Prostate gland (tissue), 2 donors: ENCODE measurements around the gene ASB11. TPM values are rescaled to one million over a fixed set of nuclear protein-coding genes. Genes with fewer than 3 reads are reported as not detected.

Experiments
- DNase-seq: peaks from one replicate; pipeline ENCODE4 v3.0.0-alpha.2; 2019; ENCODE audit warnings: low spot score
- H3K27ac ChIP-seq, 2 donors: fragments of 200-600 bp; sonication (generic); 2 replicates each; pipeline ENCODE4 v1.5.1; 2017 to 2019
- H3K27me3 ChIP-seq: fragments of 200-600 bp; sonication (generic); replicated peaks from 2 replicates; pipeline ENCODE4 v1.5.1; 2019; ENCODE audit not compliant: insufficient read depth
- H3K36me3 ChIP-seq, 2 donors: fragments of 200-600 bp; sonication (generic); 1 replicate in 1 of 2; 2 replicates in 1 of 2; pipeline versions ENCODE4 v1.5.1 to v1.8.1; 2017 to 2019
- H3K4me1 ChIP-seq: fragments of 200-600 bp; sonication (generic); replicated peaks from 2 replicates; pipeline ENCODE4 v1.5.1; 2019
- H3K4me3 ChIP-seq, 2 donors: fragments of 200-600 bp; sonication (generic); 2 replicates each; pipeline ENCODE4 v1.5.1; 2017 to 2019
- H3K9me3 ChIP-seq: fragments of 200-600 bp; sonication (generic); 2 replicates; pipeline ENCODE4 v1.5.1; 2017
- CTCF ChIP-seq, 4 experiments: fragments of 200-600 bp in 2 of 4; fragments of 450-650 bp in 2 of 4; sonication (generic) in 2 of 4; IDR thresholded peaks; 1 replicate in 3 of 4; 2 replicates in 1 of 4; pipeline ENCODE4 v1.5.1; 2016 to 2019; ENCODE audit warnings: antibody characterized with exemption in 4 of 4, mild to moderate bottlenecking in 2 of 4, moderate library complexity in 2 of 4
- POLR2A ChIP-seq: fragments of 450-650 bp; IDR thresholded peaks from one replicate; pipeline ENCODE4 v1.6.1; 2016; ENCODE audit warnings: antibody characterized with exemption, mild to moderate bottlenecking
- POLR2AphosphoS5 ChIP-seq: sonication (generic); formaldehyde crosslinking; IDR thresholded peaks from one replicate; pipeline ENCODE4 v1.6.1; 2017; ENCODE audit warnings: antibody characterized with exemption
- whole genome bisulfite sequencing: methylation state at CpG from one replicate; pipeline ENCODE4 v1.1.5; 2018; 5-methylcytosine and 5-hydroxymethylcytosine counted together
- intact Hi-C: fragments of 100-400 bp; cut with DNase I; formaldehyde crosslinking; loops from one replicate; pipeline ENCODE4 v1.14.2; 2022
- total RNA-seq, 2 donors: library from RNA; depleted of rRNA; stranded (reverse); fragments of >200 nt; gene quantifications; one replicate each; pipeline ENCODE4 v1.1.0, GENCODE V29; 2016

Gene ASB11
- total RNA-seq, 2 donors from 2014 or later = 0.46 TPM; not detected in 1

GRCh38 chrX:15322472-15322871 lies 7.0 kb upstream of the ASB11 start:
- no peaks in the 10 kb centered on the region for H3K36me3 ChIP-seq
- TF ChIP-seq POLR2A = no peak
- TF ChIP-seq POLR2AphosphoS5 = no peak
- TF ChIP-seq CTCF (IDR thresholded peaks at IDR 0.05) = no peak
- H3K9me3 ChIP-seq = no peaks in the 10 kb centered on the region
- intact Hi-C loops = no loop called here
- H3K4me3 ChIP-seq = no peak overlapping the region
- H3K27me3 ChIP-seq = no peaks in the 10 kb centered on the region
- no peaks in the 10 kb centered on the region for H3K4me1 ChIP-seq
- no peak for DNase-seq
- 87% methylated on average over 5 of the region's 5 CpGs for WGBS
- no peak overlapping the region for H3K27ac ChIP-seq

- H3K36me3 ChIP-seq = no peaks in the 10 kb centered on the region
- H3K9me3 ChIP-seq = no peaks in the 10 kb centered on the region
- TF ChIP-seq POLR2A (no peak), CTCF (IDR thresholded peaks at IDR 0.05) (no peak), POLR2AphosphoS5 (no peak)
- WGBS = 80% methylated on average over 2 of the region's 3 CpGs
- DNase-seq = no peak
- H3K4me3 ChIP-seq = no peak overlapping the region
- H3K4me1 ChIP-seq = no peaks in the 10 kb centered on the region
- intact Hi-C loops = no loop called here
- no peaks in the 10 kb centered on the region for H3K27me3 ChIP-seq
- no peak overlapping the region for H3K27ac ChIP-seq
Observed at GRCh38 chrX:15322072-15322471, 6.6 kb upstream of the ASB11 start.

GRCh38 chrX:15321447-15321846 lies 6.0 kb upstream of the ASB11 start:
- Histone ChIP-seq H3K36me3 (no peaks in the 10 kb centered on the region), H3K9me3 (no peaks in the 10 kb centered on the region), H3K4me1 (no peaks in the 10 kb centered on the region), H3K4me3 (no peak overlapping the region), H3K27ac (no peak overlapping the region), H3K27me3 (no peaks in the 10 kb centered on the region)
- TF ChIP-seq POLR2AphosphoS5 = no peak
- TF ChIP-seq CTCF (IDR thresholded peaks at IDR 0.05) = no peak
- TF ChIP-seq POLR2A = no peak
- intact Hi-C loops = no loop called here
- 88% methylated on average over 4 of the region's 4 CpGs for WGBS
- no peak for DNase-seq

- Histone ChIP-seq H3K4me3 (no peak overlapping the region), H3K27me3 (no peaks in the 10 kb centered on the region), H3K36me3 (no peaks in the 10 kb centered on the region), H3K27ac (no peak overlapping the region), H3K4me1 (no peaks in the 10 kb centered on the region), H3K9me3 (no peaks in the 10 kb centered on the region)
- WGBS = 86% methylated on average over 4 of the region's 4 CpGs
- DNase-seq = no peak
- TF ChIP-seq CTCF (IDR thresholded peaks at IDR 0.05) = no peak
- no peak for TF ChIP-seq POLR2AphosphoS5
- TF ChIP-seq POLR2A = no peak
- intact Hi-C loops = no loop called here
Observed at GRCh38 chrX:15320297-15320696, 4.9 kb upstream of the ASB11 start.

GRCh38 chrX:15319075-15319474 lies 3.6 kb upstream of the ASB11 start:
- no peaks in the 10 kb centered on the region for H3K36me3 ChIP-seq
- intact Hi-C loops = no loop called here

More at GRCh38 chrX:15319075-15319474, 3.6 kb upstream of the ASB11 start:
- TF ChIP-seq POLR2A (no peak), CTCF (IDR thresholded peaks at IDR 0.05) (no peak), POLR2AphosphoS5 (no peak)
- H3K27ac ChIP-seq = no peak overlapping the region
- DNase-seq = no peak
- no peaks in the 10 kb centered on the region for H3K27me3 ChIP-seq
- H3K4me1 ChIP-seq = no peaks in the 10 kb centered on the region
- no peaks in the 10 kb centered on the region for H3K9me3 ChIP-seq
- H3K4me3 ChIP-seq = no peak overlapping the region
- 93% methylated on average over 4 of the region's 4 CpGs for WGBS
